SU-DHL-6 (cell line): ENCODE data around the gene UNC93B1.

ENCODE experiments used
- H2AFZ ChIP-seq: fragments of 200-600 bp; sonication (generic); 2 replicates; pipeline ENCODE4 v1.6.1; 2014; ENCODE audit warnings: low read depth, mild to moderate bottlenecking, moderate library complexity, mixed read lengths, antibody characterized with exemption, low read length; ENCODE audit not compliant: severe bottlenecking
- H3F3A ChIP-seq: fragments of 200-600 bp; shearing (Covaris generic); 2 replicates; pipeline ENCODE4 v1.6.0; 2016; ENCODE audit warnings: antibody characterized with exemption, mild to moderate bottlenecking; ENCODE audit not compliant: insufficient read depth
- H3K27ac ChIP-seq: fragments of 200-600 bp; sonication (generic); 2 replicates; pipeline ENCODE4 v1.5.1; 2016; ENCODE audit warnings: low read depth, mild to moderate bottlenecking, low read length, moderate library complexity, mixed read lengths
- H3K27me3 ChIP-seq: fragments of 200-600 bp; sonication (generic), shearing (Covaris generic); 2 replicates; pipeline ENCODE4 v1.6.0; 2014; ENCODE audit warnings: mild to moderate bottlenecking, low read length
- H3K36me3 ChIP-seq: fragments of 200-600 bp; sonication (generic); 2 replicates; pipeline ENCODE4 v1.6.1; 2014; ENCODE audit warnings: mild to moderate bottlenecking, low read length, mixed read lengths
- H3K4me2 ChIP-seq: fragments of 300-600, 200-600 bp; shearing (Covaris generic), sonication (generic); 2 replicates; pipeline ENCODE4 v1.6.0; 2014; ENCODE audit warnings: low read length, low read depth, mild to moderate bottlenecking; ENCODE audit not compliant: poor library complexity, severe bottlenecking
- H3K4me3 ChIP-seq: fragments of 200-600 bp; sonication (generic); 2 replicates; pipeline ENCODE4 v1.5.1; 2014; ENCODE audit warnings: antibody characterized with exemption, low read length, mild to moderate bottlenecking, mixed read lengths; ENCODE audit not compliant: insufficient read depth, poor library complexity, severe bottlenecking
- H3K79me2 ChIP-seq: fragments of 200-600 bp; sonication (generic); 2 replicates; pipeline ENCODE4 v1.6.1; 2014; ENCODE audit warnings: mild to moderate bottlenecking, low read length, moderate library complexity; ENCODE audit not compliant: insufficient read depth
- H3K9ac ChIP-seq: fragments of 200-600 bp; sonication (generic); 2 replicates; pipeline ENCODE4 v1.7.0; 2014; ENCODE audit warnings: mild to moderate bottlenecking, low read length
- H3K9me2 ChIP-seq: fragments of 200-600 bp; sonication (generic); replicated peaks from 2 replicates; pipeline ENCODE4 v1.6.1; 2014; ENCODE audit warnings: low read length; ENCODE audit not compliant: insufficient read depth
- H3K9me3 ChIP-seq: fragments of 200-600 bp; sonication (generic); 2 replicates; pipeline ENCODE4 v1.6.1; 2014; ENCODE audit warnings: low read length, mixed read lengths; ENCODE audit not compliant: insufficient read depth
- H4K20me1 ChIP-seq: fragments of 200-600 bp; sonication (generic); 2 replicates; pipeline ENCODE4 v1.6.1; 2014; ENCODE audit warnings: low read depth, mild to moderate bottlenecking, antibody characterized with exemption, low read length, moderate library complexity, mixed read lengths
- CTCF ChIP-seq: fragments of 200-600 bp; sonication (generic); IDR thresholded peaks from one replicate; pipeline ENCODE4 v1.5.1; 2017; ENCODE audit warnings: antibody characterized with exemption, mild to moderate bottlenecking, low read length, moderate library complexity; ENCODE audit not compliant: insufficient read depth, poor library complexity, severe bottlenecking
- EZH2phosphoT487 ChIP-seq: fragments of 200-600 bp; sonication (generic), shearing (Covaris generic); conservative IDR thresholded peaks from 2 replicates; pipeline ENCODE4 v1.6.1; 2018; ENCODE audit warnings: mild to moderate bottlenecking, antibody characterized with exemption, low read length, moderate library complexity, mixed read lengths

The UNC93B1 gene

DNA sequence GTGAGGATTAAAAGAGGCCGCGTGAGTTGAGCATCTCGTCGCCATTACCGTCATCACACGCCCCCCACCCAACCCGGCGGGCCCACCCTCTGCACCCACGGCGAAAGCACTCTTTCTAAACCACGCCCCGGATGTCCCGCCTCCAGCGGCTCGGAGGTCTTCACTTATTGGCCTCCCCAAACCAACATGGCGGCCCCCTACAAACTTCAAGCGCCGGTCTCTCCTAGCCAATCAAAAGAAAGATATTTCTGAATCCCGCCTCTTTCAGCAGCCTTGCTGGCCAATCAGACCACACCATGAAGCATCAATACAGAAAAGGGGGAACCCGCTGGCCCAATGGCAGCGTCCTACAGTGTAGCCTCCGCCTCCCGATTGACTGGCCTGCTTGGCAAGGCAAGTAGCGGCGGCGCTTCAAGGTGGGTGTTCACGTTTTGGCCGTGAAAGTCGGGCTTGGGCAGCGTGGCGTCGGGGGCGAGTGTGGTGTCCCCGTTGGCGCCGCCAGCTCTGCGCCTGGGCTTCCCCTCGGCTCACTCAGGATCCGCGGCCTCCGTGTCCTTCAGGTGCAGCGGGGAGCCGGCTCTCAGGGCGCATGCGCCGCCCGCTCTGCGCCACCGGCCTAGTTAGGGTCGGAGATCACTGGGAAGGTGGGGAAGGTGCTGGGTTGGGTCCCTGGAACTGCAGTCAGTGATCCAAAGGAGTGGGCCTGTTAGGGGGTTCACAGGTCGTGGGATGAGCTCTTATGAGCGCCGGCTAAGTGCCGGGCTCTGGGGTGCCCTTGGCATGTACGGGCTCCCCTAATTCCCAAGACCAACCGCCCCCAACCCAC is 26.6 kb upstream of the UNC93B1 start, which contains the start of gene NDUFS8:
NDUFS8 (plus strand) TSS at position 364 of the 826 bp plus-strand sequence. CDS start 1,471 bp downstream, outside the sequence.
- no peaks in the 10 kb centered on the region for H3K9me3 ChIP-seq
- peak within 1 kb of the TSS; percentile 92 for H3K4me2 ChIP-seq
- peak within 1 kb of the TSS; percentile 91 for H2AFZ ChIP-seq
- peak within 1 kb of the TSS; percentile 95 for H3K4me3 ChIP-seq
- H3K36me3 ChIP-seq, result no peaks in the 10 kb centered on the region
- H3K27me3 ChIP-seq, result no peaks in the 10 kb centered on the region
- H3K27ac ChIP-seq, result peak within 1 kb of the TSS; percentile 49
- no peaks in the 10 kb centered on the region for H3K9me2 ChIP-seq
- no peaks in the 10 kb centered on the region for H4K20me1 ChIP-seq
- no peaks in the 10 kb centered on the region for H3F3A ChIP-seq
- H3K79me2 ChIP-seq, result peaks cover 19% of the 10 kb centered on the region
- TF ChIP-seq CTCF, result no peak
- TF ChIP-seq EZH2phosphoT487, result no peak
- peak within 1 kb of the TSS; percentile 98 for H3K9ac ChIP-seq

DNA sequence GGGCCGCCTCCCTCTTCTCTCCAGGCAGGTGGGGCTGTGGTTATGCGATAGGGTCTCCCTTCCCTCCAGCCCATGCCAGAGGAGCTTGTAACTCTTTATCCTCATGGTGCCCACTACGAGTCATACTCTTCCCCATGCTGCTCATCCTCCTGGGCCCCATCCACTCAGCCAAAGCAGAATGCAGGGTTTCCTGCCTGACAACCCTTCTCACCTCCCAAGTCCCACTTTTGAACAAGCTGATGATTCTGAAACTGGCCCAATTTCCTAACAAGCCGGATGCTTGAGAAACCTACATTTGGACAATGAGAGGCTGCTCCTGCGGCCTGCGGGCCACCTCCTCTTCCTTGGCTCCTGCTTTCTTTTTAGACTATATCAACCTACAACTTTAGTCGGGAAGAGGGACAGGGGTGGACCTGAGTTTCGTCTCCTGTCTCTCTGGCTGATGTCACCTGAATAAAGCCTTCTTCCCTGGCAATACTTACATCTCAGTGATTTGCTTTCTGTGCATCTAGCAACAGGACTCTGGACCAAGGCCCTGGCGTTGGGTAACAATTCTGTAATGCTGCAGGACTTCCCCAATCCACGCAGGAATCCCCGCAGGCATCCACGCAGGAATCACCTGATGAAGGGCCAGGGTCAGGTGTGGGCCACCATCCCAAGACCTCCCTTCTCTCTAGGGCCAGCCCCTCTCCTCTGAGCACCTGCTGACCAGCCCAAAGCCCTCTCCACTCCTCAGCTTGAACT is 25.1 kb upstream of the UNC93B1 start:
- no peaks in the 10 kb centered on the region for H3K27me3 ChIP-seq
- no peaks in the 10 kb centered on the region for H3K36me3 ChIP-seq
- peak overlapping the region; percentile 98; the same call in 1 of the 2 replicates for H3K9ac ChIP-seq
- peak overlapping the region; percentile 66 for H3K4me2 ChIP-seq
- no peaks in the 10 kb centered on the region for H4K20me1 ChIP-seq
- H3K4me3 ChIP-seq, result no peak overlapping the region
- no peak overlapping the region for H3K27ac ChIP-seq
- H2AFZ ChIP-seq, result no peak overlapping the region
- no peaks in the 10 kb centered on the region for H3K9me3 ChIP-seq
- H3F3A ChIP-seq, result no peaks in the 10 kb centered on the region; the same call in 1 of the 2 replicates
- peaks cover 19% of the 10 kb centered on the region for H3K79me2 ChIP-seq
- TF ChIP-seq EZH2phosphoT487, result no peak
- TF ChIP-seq CTCF, result no peak
- no peaks in the 10 kb centered on the region for H3K9me2 ChIP-seq

DNA sequence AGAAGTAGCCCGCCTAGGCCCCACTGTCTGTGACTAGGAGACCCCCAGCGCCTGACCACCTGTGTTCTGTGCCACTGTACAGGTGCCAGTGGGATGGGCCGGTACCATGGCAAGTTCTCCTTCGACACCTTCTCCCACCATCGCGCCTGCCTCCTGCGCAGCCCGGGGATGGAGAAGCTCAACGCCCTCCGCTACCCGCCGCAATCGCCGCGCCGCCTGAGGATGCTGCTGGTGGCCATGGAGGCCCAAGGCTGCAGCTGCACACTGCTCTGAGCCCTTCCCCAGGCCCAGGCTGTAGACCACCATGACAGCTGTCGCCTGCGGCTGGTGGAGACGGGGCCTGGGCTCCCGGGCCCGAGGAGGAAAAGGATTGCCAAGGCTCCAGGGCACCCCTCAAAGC is 23.8 kb upstream of the UNC93B1 start:
- H3F3A ChIP-seq, result no peaks in the 10 kb centered on the region; the same call in 1 of the 2 replicates
- no peaks in the 10 kb centered on the region for H4K20me1 ChIP-seq
- TF ChIP-seq EZH2phosphoT487 (no peak), CTCF (no peak)
- H3K4me3 ChIP-seq, result no peak overlapping the region
- no peaks in the 10 kb centered on the region for H3K27me3 ChIP-seq
- H3K4me2 ChIP-seq, result no peak overlapping the region
- no peaks in the 10 kb centered on the region for H3K9me2 ChIP-seq
- no peaks in the 10 kb centered on the region for H3K9me3 ChIP-seq
- H3K27ac ChIP-seq, result no peak overlapping the region
- peaks cover 19% of the 10 kb centered on the region for H3K79me2 ChIP-seq
- no peak overlapping the region for H2AFZ ChIP-seq
- H3K36me3 ChIP-seq, result no peaks in the 10 kb centered on the region
- no peak overlapping the region for H3K9ac ChIP-seq
